Endothelial cell of umbilical vein (primary cell): Measurements from ENCODE around the gene DRC7. TPM values are rescaled to one million over a fixed set of nuclear protein-coding genes. Genes with fewer than 3 reads are reported as not detected.

Experiments
- BruUV-seq: library from RNA; stranded (reverse); fragments of 400-500 nt; replicated peaks from 2 replicates; lab custom pipeline; 2021; lab: Mats Ljungman, UMichigan
- CTCF ChIA-PET: fragments of 300-600, 350-600 bp; sonication (Branson Sonifier 250); formaldehyde crosslinking; loops from one replicate; lab custom pipeline; 2021; ENCODE audit warnings: antibody characterized with exemption, inconsistent platforms; lab: Charles Lee
- POLR2A ChIA-PET: fragments of 300-600, 350-600 bp; sonication (Branson Sonifier 250); formaldehyde crosslinking; loops from one replicate; lab custom pipeline; 2021; ENCODE audit warnings: antibody characterized with exemption, inconsistent platforms; lab: Charles Lee
- DNase-seq: peaks from one replicate; pipeline ENCODE4 v3.0.0-alpha.2; 2011; ENCODE audit warnings: low read depth, low spot score
- FAIRE-seq: peaks from 2 replicates; lab custom pipeline; 2011; peaks lifted over from hg19 to GRCh38; lab: Jason Lieb, UNC
- H2AFZ ChIP-seq: 2 replicates; pipeline ENCODE4 v1.6.0; 2012; ENCODE audit warnings: low read depth, low read length, control low read depth, inconsistent platforms
- H3K27ac ChIP-seq: 2 replicates; pipeline ENCODE4 v1.5.1; 2011; ENCODE audit warnings: low read depth, mild to moderate bottlenecking, control low read depth, low read length, moderate library complexity; ENCODE audit not compliant: insufficient read depth
- H3K27me3 ChIP-seq, 2 experiments: 2 replicates each; pipeline versions ENCODE4 v1.6.0 to v1.6.1; 2011; ENCODE audit warnings: low read length in 2 of 2, mixed read lengths in 1 of 2; ENCODE audit not compliant: control insufficient read depth in 2 of 2, insufficient read depth in 2 of 2
- H3K36me3 ChIP-seq, 2 experiments: 2 replicates in 1 of 2; 3 replicates in 1 of 2; pipeline ENCODE4 v1.5.1; 2011; ENCODE audit warnings: low read length in 2 of 2, mild to moderate bottlenecking in 1 of 2, moderate library complexity in 1 of 2; ENCODE audit not compliant: control insufficient read depth in 2 of 2, insufficient read depth in 2 of 2; ENCODE audit errors: extremely low read depth in 1 of 2
- H3K4me1 ChIP-seq: 3 replicates; pipeline ENCODE4 v1.5.1; 2011; ENCODE audit warnings: mild to moderate bottlenecking, low read length; ENCODE audit not compliant: control insufficient read depth, insufficient read depth; ENCODE audit errors: extremely low read depth
- H3K4me2 ChIP-seq: 2 replicates; pipeline ENCODE4 v1.6.1; 2011; ENCODE audit warnings: low read length, control low read depth, mixed read lengths; ENCODE audit not compliant: insufficient read depth
- H3K4me3 ChIP-seq, 3 experiments: fragments of 200-600 bp in 1 of 3; sonication (generic), shearing (Covaris generic) in 1 of 3; replicated peaks in 1 of 3; 2 replicates each; pipeline ENCODE4 v1.5.1; 2011 to 2016; ENCODE audit warnings: control low read depth in 3 of 3, low read length in 3 of 3, mild to moderate bottlenecking in 2 of 3, inconsistent platforms in 1 of 3, low read depth in 1 of 3, moderate library complexity in 1 of 3; ENCODE audit not compliant: insufficient read depth in 1 of 3
- H3K79me2 ChIP-seq: 2 replicates; pipeline ENCODE4 v1.6.0; 2012; ENCODE audit warnings: low read length, inconsistent platforms; ENCODE audit not compliant: control insufficient read depth, insufficient read depth
- H3K9ac ChIP-seq: replicated peaks from 2 replicates; pipeline ENCODE3; 2011; ENCODE audit warnings: low read length, control low read depth; ENCODE audit not compliant: insufficient read depth; ENCODE audit errors: extremely low read depth
- H3K9me1 ChIP-seq: replicated peaks from 3 replicates; pipeline ENCODE4 v1.6.0; 2011; ENCODE audit warnings: mild to moderate bottlenecking, low read length; ENCODE audit not compliant: control insufficient read depth, insufficient read depth; ENCODE audit errors: extremely low read depth
- H3K9me3 ChIP-seq: replicated peaks from 2 replicates; pipeline ENCODE4 v1.5.1; 2012; ENCODE audit warnings: low read length, inconsistent platforms; ENCODE audit not compliant: control insufficient read depth, insufficient read depth
- H4K20me1 ChIP-seq: replicated peaks from 2 replicates; pipeline ENCODE3; 2011; ENCODE audit warnings: mild to moderate bottlenecking, low read length; ENCODE audit not compliant: control insufficient read depth, insufficient read depth; ENCODE audit errors: extremely low read depth
- EZH2 ChIP-seq: IDR thresholded peaks from 2 replicates; pipeline ENCODE4 v1.6.1; 2012; ENCODE audit warnings: borderline replicate concordance, low read depth, mild to moderate bottlenecking, moderate library complexity, low read length, inconsistent platforms; ENCODE audit not compliant: severe bottlenecking
- FOS ChIP-seq: IDR thresholded peaks from 2 replicates; pipeline ENCODE4 v1.6.1; 2011; ENCODE audit warnings: mild to moderate bottlenecking, low read length, moderate library complexity, borderline replicate concordance; ENCODE audit not compliant: insufficient read depth
- GATA2 ChIP-seq: IDR thresholded peaks from 2 replicates; pipeline ENCODE4 v1.7.0; 2011; ENCODE audit warnings: low read depth, mild to moderate bottlenecking, moderate library complexity, mixed read lengths, low read length; ENCODE audit not compliant: insufficient read length, insufficient read depth
- JUN ChIP-seq: IDR thresholded peaks from 2 replicates; pipeline ENCODE4 v1.6.1; 2011; ENCODE audit warnings: borderline replicate concordance, low read depth; ENCODE audit not compliant: insufficient read length, insufficient read depth
- MYC ChIP-seq: IDR thresholded peaks from one replicate; pipeline ENCODE4 v1.6.1; 2011; ENCODE audit warnings: mild to moderate bottlenecking, low read depth, low read length
- POLR2A ChIP-seq: IDR thresholded peaks from 2 replicates; pipeline ENCODE4 v1.6.1; 2012; ENCODE audit warnings: low read depth, mild to moderate bottlenecking, control low read depth, low read length
- POLR2AphosphoS5 ChIP-seq: IDR thresholded peaks from 2 replicates; pipeline ENCODE4 v1.6.1; 2012; ENCODE audit warnings: low read depth, mild to moderate bottlenecking, control low read depth, low read length, moderate library complexity; ENCODE audit not compliant: insufficient read depth
- dilution Hi-C: fragments of 300-500 bp; cut with MboI; formaldehyde crosslinking; loops from one replicate; pipeline ENCODE4 v1.15.0; 2019; ENCODE audit warnings: low sequenced_read_pairs; ENCODE audit not compliant: extremely low pct_ligation_motif_present
- intact Hi-C: fragments of 100-400 bp; cut with micrococcal nuclease; formaldehyde crosslinking; loops from one replicate; pipeline ENCODE4 v1.10.0; 2022
- polyA plus RNA-seq, 4 experiments: library from polyadenylated mRNA; depleted of rRNA in 3 of 4; stranded (reverse) in 3 of 4; unstranded in 1 of 4; fragments of >200 nt; gene quantifications; 2 replicates each; pipeline versions ENCODE4 v1.2.1 to v1.2.3, GENCODE V29; 2011 to 2012; ENCODE audit warnings: missing spikeins in 1 of 4
- total RNA-seq: library from RNA; stranded (reverse); gene quantifications from 2 replicates; pipeline ENCODE4 v1.2.3, GENCODE V29; 2021
- TF ChIP-seq, protein P1 (sequence below): IDR thresholded peaks from 2 replicates; pipeline ENCODE4 v1.6.1; 2011; ENCODE audit not compliant: insufficient read depth, insufficient read length
- TF ChIP-seq, protein P2 (sequence below), 2 donors: IDR thresholded peaks; 1 replicate in 1 of 2; 2 replicates in 1 of 2; pipeline ENCODE4 v1.5.1; 2011; ENCODE audit warnings: low read length in 2 of 2, mild to moderate bottlenecking in 2 of 2, moderate library complexity in 2 of 2, control low read depth in 1 of 2, inconsistent platforms in 1 of 2, low read depth in 1 of 2; ENCODE audit not compliant: insufficient read depth in 1 of 2; ENCODE audit errors: extremely low read depth in 1 of 2

The DRC7 gene
- total and polyA plus RNA-seq, 2 donors (not counting 3 experiments of a cell fraction or from before 2014, with no cell fraction given) = 0.13 to 0.77 TPM

DNA sequence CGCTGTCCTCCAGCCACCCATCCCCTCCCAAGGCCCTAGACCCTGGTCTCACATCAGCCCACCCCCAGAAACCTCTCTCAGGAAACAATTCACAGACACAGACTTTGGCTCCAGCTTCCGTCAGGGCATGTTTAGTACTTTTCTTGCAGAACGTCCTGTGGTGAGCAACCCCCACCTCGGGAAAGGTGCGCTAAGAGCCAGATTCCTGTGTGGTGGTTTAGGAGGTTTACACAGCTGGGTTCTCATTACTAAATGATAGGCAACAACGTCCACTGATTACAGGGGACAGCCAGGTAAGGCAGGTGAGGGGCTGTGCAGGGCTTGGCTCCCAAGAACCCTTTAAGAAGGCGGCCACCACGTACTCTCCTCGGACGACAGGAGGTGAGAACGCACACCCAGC is 78.4 kb downstream of the DRC7 start:
- BruUV-seq = no TSS peak
- dilution Hi-C loops = no loop called here

More for the DNA sequence above, 78.4 kb downstream of the DRC7 start:
- H3K9me1 ChIP-seq = no peaks in the 10 kb centered on the region
- TF ChIP-seq POLR2A (no peak), EZH2 (no peak), POLR2AphosphoS5 (no peak), FOS (no peak), GATA2 (no peak), JUN (no peak), MYC (no peak)
- TF ChIP-seq, protein P1, sequence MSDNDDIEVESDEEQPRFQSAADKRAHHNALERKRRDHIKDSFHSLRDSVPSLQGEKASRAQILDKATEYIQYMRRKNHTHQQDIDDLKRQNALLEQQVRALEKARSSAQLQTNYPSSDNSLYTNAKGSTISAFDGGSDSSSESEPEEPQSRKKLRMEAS = no peak
- TF ChIP-seq, protein P2, sequence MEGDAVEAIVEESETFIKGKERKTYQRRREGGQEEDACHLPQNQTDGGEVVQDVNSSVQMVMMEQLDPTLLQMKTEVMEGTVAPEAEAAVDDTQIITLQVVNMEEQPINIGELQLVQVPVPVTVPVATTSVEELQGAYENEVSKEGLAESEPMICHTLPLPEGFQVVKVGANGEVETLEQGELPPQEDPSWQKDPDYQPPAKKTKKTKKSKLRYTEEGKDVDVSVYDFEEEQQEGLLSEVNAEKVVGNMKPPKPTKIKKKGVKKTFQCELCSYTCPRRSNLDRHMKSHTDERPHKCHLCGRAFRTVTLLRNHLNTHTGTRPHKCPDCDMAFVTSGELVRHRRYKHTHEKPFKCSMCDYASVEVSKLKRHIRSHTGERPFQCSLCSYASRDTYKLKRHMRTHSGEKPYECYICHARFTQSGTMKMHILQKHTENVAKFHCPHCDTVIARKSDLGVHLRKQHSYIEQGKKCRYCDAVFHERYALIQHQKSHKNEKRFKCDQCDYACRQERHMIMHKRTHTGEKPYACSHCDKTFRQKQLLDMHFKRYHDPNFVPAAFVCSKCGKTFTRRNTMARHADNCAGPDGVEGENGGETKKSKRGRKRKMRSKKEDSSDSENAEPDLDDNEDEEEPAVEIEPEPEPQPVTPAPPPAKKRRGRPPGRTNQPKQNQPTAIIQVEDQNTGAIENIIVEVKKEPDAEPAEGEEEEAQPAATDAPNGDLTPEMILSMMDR (IDR thresholded peaks at IDR 0.05; ENCODE audit: extremely low read depth in 1 of 2, insufficient read depth in 1 of 2, low read depth in 1 of 2, low read length in 2 of 2) = no peak
- H3K27me3 ChIP-seq = no peaks in the 10 kb centered on the region
- no peak for FAIRE-seq
- H3K4me2 ChIP-seq = no peak overlapping the region
- peaks cover 3 to 21% of the 10 kb centered on the region in 2 experiments for H3K36me3 ChIP-seq
- no peaks in the 10 kb centered on the region for H4K20me1 ChIP-seq
- intact Hi-C loops = no loop called here
- POLR2A ChIA-PET = no interaction called here
- no peaks in the 10 kb centered on the region for H3K79me2 ChIP-seq
- no peaks in the 10 kb centered on the region for H3K4me1 ChIP-seq
- DNase-seq = no peak
- no peak overlapping the region for H3K4me3 ChIP-seq
- H3K27ac ChIP-seq = no peak overlapping the region
- no peaks in the 10 kb centered on the region for H3K9me3 ChIP-seq
- no peak overlapping the region for H3K9ac ChIP-seq
- CTCF ChIA-PET = interaction anchor here (1.2 to 1.6 kb wide), 2 partner anchors 22 kb away, joined by 3 to 4 read pairs; no protein-coding TSS in a partner anchor
- H2AFZ ChIP-seq = no peak overlapping the region
